B cell (primary cell): Measurements from ENCODE around the gene RNASE13. TPM values are rescaled to one million over a fixed set of nuclear protein-coding genes. Genes with fewer than 3 reads are reported as not detected.

ENCODE experiments used
- ATAC-seq: fragments of 200-7000 bp; cut with Tn5 transposase; one replicate; pipeline ENCODE4 v1.10.0; 2021; ENCODE audit warnings: low read depth, mild to moderate bottlenecking, moderate number of reproducible peaks, moderate library complexity
- CTCF ChIA-PET: fragments of 350-600 bp; sonication (Branson Sonifier 250); formaldehyde crosslinking; loops from one replicate; lab custom pipeline; 2021; ENCODE audit warnings: antibody characterized with exemption, inconsistent platforms; lab: Charles Lee
- POLR2A ChIA-PET: fragments of 350-600 bp; sonication (Branson Sonifier 250); formaldehyde crosslinking; loops from one replicate; lab custom pipeline; 2021; ENCODE audit warnings: antibody characterized with exemption; lab: Charles Lee
- DNase-seq: peaks from one replicate; pipeline ENCODE4 v3.0.0; 2013
- H2AFZ ChIP-seq: 2 replicates; pipeline ENCODE4 v1.6.1; 2012; ENCODE audit warnings: mild to moderate bottlenecking, low read depth, low read length; ENCODE audit not compliant: insufficient read depth, poor library complexity, severe bottlenecking
- H3K27ac ChIP-seq, 2 donors: 1 replicate in 1 of 2; 2 replicates in 1 of 2; pipeline ENCODE4 v1.5.1; 2012 to 2013; ENCODE audit warnings: low read length in 2 of 2, mild to moderate bottlenecking in 2 of 2, moderate library complexity in 1 of 2
- H3K27me3 ChIP-seq, 4 experiments: fragments of 200-600 bp in 1 of 4; sonication (generic) in 1 of 4; replicated peaks in 1 of 4; 1 replicate in 2 of 4; 2 replicates in 2 of 4; pipeline versions ENCODE4 v1.6.1 to v1.7.0; 2013 to 2016; ENCODE audit warnings: low read length in 3 of 4, mild to moderate bottlenecking in 2 of 4, mixed read lengths in 1 of 4, moderate library complexity in 1 of 4; ENCODE audit not compliant: insufficient read depth in 4 of 4, control insufficient read depth in 3 of 4; ENCODE audit errors: control extremely low read depth in 1 of 4
- H3K36me3 ChIP-seq, 2 experiments: replicated peaks in 1 of 2; 1 replicate in 1 of 2; 2 replicates in 1 of 2; pipeline versions ENCODE4 v1.6.1 to v1.7.1; 2013; ENCODE audit warnings: low read length in 1 of 2; ENCODE audit not compliant: insufficient read depth in 2 of 2, control insufficient read depth in 1 of 2; ENCODE audit errors: control extremely low read depth in 1 of 2, extremely low read depth in 1 of 2
- H3K4me1 ChIP-seq, 2 donors: fragments of 200-600 bp in 1 of 2; sonication (generic) in 1 of 2; 1 replicate in 1 of 2; 2 replicates in 1 of 2; pipeline versions ENCODE4 v1.5.1 to v1.6.1; 2013 to 2017; ENCODE audit warnings: low read length in 2 of 2; ENCODE audit not compliant: control insufficient read depth in 2 of 2, insufficient read depth in 2 of 2
- H3K4me2 ChIP-seq: replicated peaks from 2 replicates; pipeline ENCODE3; 2012; ENCODE audit warnings: mild to moderate bottlenecking, low read depth, low read length; ENCODE audit not compliant: poor library complexity, severe bottlenecking
- H3K4me3 ChIP-seq, 5 experiments: fragments of 200-600 bp in 1 of 5; sonication (generic) in 1 of 5; 1 replicate in 3 of 5; 2 replicates in 2 of 5; pipeline versions ENCODE4 v1.5.1 to v1.7.0; 2011 to 2016; ENCODE audit warnings: low read length in 4 of 5, mild to moderate bottlenecking in 4 of 5, low read depth in 2 of 5, control low read depth in 1 of 5, moderate library complexity in 1 of 5; ENCODE audit not compliant: insufficient read depth in 1 of 5; ENCODE audit errors: control extremely low read depth in 1 of 5, extremely low read depth in 1 of 5
- H3K79me2 ChIP-seq: fragments of 200-600 bp; sonication (generic); one replicate; pipeline ENCODE4 v1.6.0; 2016; ENCODE audit warnings: low read length; ENCODE audit not compliant: control insufficient read depth, insufficient read depth
- H3K9ac ChIP-seq: fragments of 200-600 bp; sonication (generic); 2 replicates; pipeline ENCODE4 v1.6.1; 2017; ENCODE audit warnings: mild to moderate bottlenecking, low read length, moderate library complexity
- H3K9me3 ChIP-seq, 3 donors: one replicate each; pipeline versions ENCODE4 v1.6.1 to v1.7.1; 2013; ENCODE audit warnings: low read length in 2 of 3; ENCODE audit not compliant: control insufficient read depth in 2 of 3, insufficient read depth in 1 of 3; ENCODE audit errors: control extremely low read depth in 1 of 3
- H4K20me1 ChIP-seq: 2 replicates; pipeline ENCODE4 v1.6.0; 2012; ENCODE audit warnings: mild to moderate bottlenecking, low read length; ENCODE audit not compliant: insufficient read depth, control insufficient read depth, poor library complexity, severe bottlenecking
- H3K27ac Mint-ChIP-seq: one replicate; pipeline ENCODE4 v1.8.0; 2021; ENCODE audit warnings: mixed read lengths
- H3K27me3 Mint-ChIP-seq: one replicate; pipeline ENCODE4 v1.8.0; 2021; ENCODE audit warnings: mixed read lengths
- H3K4me1 Mint-ChIP-seq: one replicate; pipeline ENCODE4 v1.8.0; 2021; ENCODE audit warnings: mixed read lengths
- H3K4me3 Mint-ChIP-seq: one replicate; pipeline ENCODE4 v1.8.0; 2021; ENCODE audit warnings: mixed read lengths
- H3K9me3 Mint-ChIP-seq: one replicate; pipeline ENCODE4 v1.8.0; 2022; ENCODE audit warnings: mixed read lengths; ENCODE audit not compliant: insufficient read depth
- CTCF ChIP-seq: fragments of 200-600 bp; IDR thresholded peaks from one replicate; pipeline ENCODE4 v1.8.0; 2022; ENCODE audit warnings: antibody characterized with exemption, mild to moderate bottlenecking
- EZH2 ChIP-seq: IDR thresholded peaks from 2 replicates; pipeline ENCODE4 v1.6.1; 2012; ENCODE audit warnings: borderline replicate concordance, low read depth, mild to moderate bottlenecking, moderate library complexity, low read length; ENCODE audit not compliant: insufficient read depth, poor library complexity, severe bottlenecking
- WGBS: methylation state at CpG from one replicate; pipeline ENCODE4 v1.1.5; 2013; ENCODE audit warnings: missing lambda C conversion rate; ENCODE audit not compliant: insufficient coverage; 5-methylcytosine and 5-hydroxymethylcytosine counted together
- intact Hi-C: fragments of 100-400 bp; cut with micrococcal nuclease; formaldehyde crosslinking; loops from one replicate; pipeline ENCODE4 v1.10.0; 2022
- polyA plus RNA-seq: library from polyadenylated mRNA; depleted of rRNA; stranded (reverse); fragments of >200 nt; gene quantifications from 2 replicates; pipeline ENCODE4 v1.2.3, GENCODE V29; 2012
- total RNA-seq, 2 donors: library from RNA; stranded (reverse); fragments of 120-200 nt in 1 of 2; gene quantifications; 1 replicate in 1 of 2; 2 replicates in 1 of 2; pipeline versions ENCODE4 v1.2.3 to v1.2.4, GENCODE V29; 2013 to 2022

Gene RNASE13
- total and polyA plus RNA-seq, 2 donors (not counting 1 experiment from before 2014, with no cell fraction given) = not detected

GRCh38 chr14:21057803-21058675, 23.4 kb upstream of the RNASE13 start, which contains the start of gene RNASE8:
Gene RNASE8, plus strand, starts transcription at chr14:21057822. Its CDS starts 71 bp downstream, at chr14:21057893.
- H3K4me3 Mint-ChIP-seq = no peak within 1 kb of the TSS
- Histone ChIP-seq H3K4me2 (no peak within 1 kb of the TSS), H3K9ac (no peak within 1 kb of the TSS), H3K4me1 (no peaks in the 10 kb centered on the region), H2AFZ (no peak within 1 kb of the TSS), H3K27me3 (peaks cover 0 to 8% (median 4%) of the 10 kb centered on the region in 4 experiments), H3K27ac (no peak within 1 kb of the TSS), H4K20me1 (no peaks in the 10 kb centered on the region), H3K79me2 (no peaks in the 10 kb centered on the region), H3K9me3 (no peaks in the 10 kb centered on the region), H3K36me3 (no peaks in the 10 kb centered on the region), H3K4me3 (no peak within 1 kb of the TSS)
- intact Hi-C loops = no loop called here
- CTCF ChIA-PET = interaction anchor here (0.9 to 1.8 kb wide), 2 partner anchors 10 to 43 kb away, joined by 3 to 5 read pairs; no protein-coding TSS in a partner anchor
- H3K27me3 Mint-ChIP-seq = peaks cover 33% of the 10 kb centered on the region
- H3K27ac Mint-ChIP-seq = no peak within 1 kb of the TSS
- H3K9me3 Mint-ChIP-seq = no peaks in the 10 kb centered on the region
- TF ChIP-seq CTCF (no peak), EZH2 (no peak)
- POLR2A ChIA-PET = no interaction called here
- ATAC-seq (no peak), DNase-seq (no peak)
- 79% methylated on average over 6 of the region's 8 CpGs for WGBS
- H3K4me1 Mint-ChIP-seq = no peaks in the 10 kb centered on the region
